ENCODE measurements around the gene KIF26B.

KIF26B gene

GRCh38 chr1:245477941-245478340, 323.2 kb downstream of the KIF26B start:
- DNase-seq = no peak

- DNase-seq = no peak
These were observed 325.8 kb downstream of the KIF26B start for GRCh38 chr1:245480393-245481120.

GRCh38 chr1:245481261-245481660, 326.5 kb downstream of the KIF26B start:
- no peak for DNase-seq

GRCh38 chr1:245483247-245483646, 328.5 kb downstream of the KIF26B start:
- DNase-seq = no peak

GRCh38 chr1:245484176-245484575, 329.4 kb downstream of the KIF26B start:
- DNase-seq = no peak

GRCh38 chr1:245485996-245486395, 331.2 kb downstream of the KIF26B start:
- DNase-seq = no peak

GRCh38 chr1:245486775-245487470, 332.1 kb downstream of the KIF26B start:
- no peak for DNase-seq

- no peak for DNase-seq
These were observed 333.8 kb downstream of the KIF26B start for GRCh38 chr1:245488346-245489129.

GRCh38 chr1:245489838-245490237, 335.1 kb downstream of the KIF26B start:
- DNase-seq = no peak

- DNase-seq = no peak
These were observed 338.2 kb downstream of the KIF26B start for GRCh38 chr1:245493029-245493428.

- no peak for DNase-seq
These were observed 340.9 kb downstream of the KIF26B start for GRCh38 chr1:245495681-245496080.

- DNase-seq = no peak
These were observed 345.8 kb downstream of the KIF26B start for GRCh38 chr1:245500546-245500945.

GRCh38 chr1:245501633-245502032, 346.8 kb downstream of the KIF26B start:
- DNase-seq = no peak

- DNase-seq = no peak
These were observed 348.8 kb downstream of the KIF26B start for GRCh38 chr1:245503548-245503947.

- no peak for DNase-seq
These were observed 355.4 kb downstream of the KIF26B start for GRCh38 chr1:245510144-245510543.

- DNase-seq = no peak
These were observed 357.6 kb downstream of the KIF26B start for GRCh38 chr1:245512181-245512888.

- DNase-seq = no peak
These were observed 358.3 kb downstream of the KIF26B start for GRCh38 chr1:245512980-245513578.

GRCh38 chr1:245516284-245516759, 361.5 kb downstream of the KIF26B start:
- no peak for DNase-seq

- no peak for DNase-seq
These were observed 365.8 kb downstream of the KIF26B start for GRCh38 chr1:245520611-245521010.

- no peak for DNase-seq
These were observed 371.4 kb downstream of the KIF26B start for GRCh38 chr1:245526141-245526540.

GRCh38 chr1:245528258-245528635, 373.5 kb downstream of the KIF26B start:
- no peak for DNase-seq

GRCh38 chr1:245530937-245531336, 376.2 kb downstream of the KIF26B start:
- DNase-seq = no peak
